ENCODE measurements around the gene SMARCA4. TPM values are rescaled to one million over a fixed set of nuclear protein-coding genes. Genes with fewer than 3 reads are reported as not detected.
A peak's percentile ranks its signal among the peaks of the same experiment; 100 is the strongest.
"Not testable (repeated sequence)": the region's sequence is repeated elsewhere in the genome, so short reads cannot be mapped to it uniquely, and the experiment has no call there.

Gene SMARCA4
- total RNA-seq, 4 donors from 2014 or later: 81.9 to 460 (median 118) TPM

GRCh38 chr19:10991521-10992081 lies 30.8 kb downstream of the SMARCA4 start:
- H3K4me3 ChIP-seq: no peak overlapping the region
- no peaks in the 10 kb centered on the region for H3K27me3 ChIP-seq
- H3K4me1 ChIP-seq: no peaks in the 10 kb centered on the region
- peaks cover 0 to 58% (median 30%) of the 10 kb centered on the region in 4 donors for H3K36me3 ChIP-seq
- no peak overlapping the region for H3K27ac ChIP-seq
- in situ Hi-C loops (cut with MboI; ENCODE audit: low pct_ligation_motif_present in 1 of 4, low pct_unique_long_range_greater_than_20kb in 1 of 4, low sequenced_read_pairs in 3 of 4) (no loop called here), intact Hi-C loops (cut with DNase I; ENCODE audit: low total_unique reads) (no loop called here)
- WGBS, 2 donors (ENCODE audit: low coverage in 1 of 2): 91 to 92% methylated on average over 9 of the region's 9 CpGs
- no peaks in the 10 kb centered on the region for H3K9me3 ChIP-seq
- no peak for TF ChIP-seq EP300 (IDR thresholded peaks at IDR 0.05; ENCODE audit: low read depth)
- no peak for TF ChIP-seq POLR2A (IDR thresholded peaks at IDR 0.05)
- TF ChIP-seq POLR2AphosphoS5 (IDR thresholded peaks at IDR 0.05): no peak
- no peak for TF ChIP-seq CTCF (IDR thresholded peaks at IDR 0.05)
- DNase-seq: no peak

GRCh38 chr19:10992174-10992573 lies 31.3 kb downstream of the SMARCA4 start:
- peaks cover 0 to 58% (median 29%) of the 10 kb centered on the region in 4 donors for H3K36me3 ChIP-seq
- in situ Hi-C loops (cut with MboI; ENCODE audit: low pct_ligation_motif_present in 1 of 4, low pct_unique_long_range_greater_than_20kb in 1 of 4, low sequenced_read_pairs in 3 of 4); H3K27ac ChIP-seq; intact Hi-C loops (cut with DNase I; ENCODE audit: low total_unique reads); H3K9me3 ChIP-seq; H3K27me3 ChIP-seq; DNase-seq; H3K4me1 ChIP-seq; H3K4me3 ChIP-seq: not testable (repeated sequence)
- 88 to 92% methylated on average over 5 to 6 of the region's 6 CpGs for WGBS, 2 donors (ENCODE audit: low coverage in 1 of 2)

GRCh38 chr19:10995926-10996600 lies 35.2 kb downstream of the SMARCA4 start:
- peaks cover 0 to 35% (median 13%) of the 10 kb centered on the region in 4 donors for H3K36me3 ChIP-seq
- in situ Hi-C loops (cut with MboI; ENCODE audit: low pct_ligation_motif_present in 1 of 4, low pct_unique_long_range_greater_than_20kb in 1 of 4, low sequenced_read_pairs in 3 of 4) (no loop called here), intact Hi-C loops (cut with DNase I; ENCODE audit: low total_unique reads) (no loop called here)
- H3K27ac ChIP-seq: no peak overlapping the region
- no peaks in the 10 kb centered on the region for H3K4me1 ChIP-seq
- no peaks in the 10 kb centered on the region for H3K27me3 ChIP-seq
- TF ChIP-seq POLR2AphosphoS5 (IDR thresholded peaks at IDR 0.05): no peak
- no peak for TF ChIP-seq POLR2A (IDR thresholded peaks at IDR 0.05)
- no peak for TF ChIP-seq EP300 (IDR thresholded peaks at IDR 0.05; ENCODE audit: low read depth)
- TF ChIP-seq CTCF (IDR thresholded peaks at IDR 0.05): no peak
- DNase-seq: no peak
- H3K9me3 ChIP-seq: no peaks in the 10 kb centered on the region
- WGBS, 2 donors (ENCODE audit: low coverage in 1 of 2): 70 to 94% methylated on average over 6 to 29 of the region's 29 CpGs
- H3K4me3 ChIP-seq: no peak overlapping the region

- Histone ChIP-seq H3K27me3 (no peaks in the 10 kb centered on the region), H3K36me3 (peaks cover 0 to 37% (median 12%) of the 10 kb centered on the region in 4 donors), H3K4me3 (no peak overlapping the region), H3K27ac (peak overlapping the region in 1 of 4 donors; percentile 8), H3K4me1 (no peaks in the 10 kb centered on the region), H3K9me3 (no peaks in the 10 kb centered on the region)
- no peak for TF ChIP-seq POLR2AphosphoS5 (IDR thresholded peaks at IDR 0.05)
- no peak for TF ChIP-seq POLR2A (IDR thresholded peaks at IDR 0.05)
- TF ChIP-seq EP300 (IDR thresholded peaks at IDR 0.05; ENCODE audit: low read depth): no peak
- no peak for TF ChIP-seq CTCF (IDR thresholded peaks at IDR 0.05)
- 55 to 60% methylated on average over 1 to 6 of the region's 6 CpGs for WGBS, 2 donors (ENCODE audit: low coverage in 1 of 2)
- intact Hi-C loops (cut with DNase I; ENCODE audit: low total_unique reads) (no loop called here), in situ Hi-C loops (cut with MboI; ENCODE audit: low pct_ligation_motif_present in 1 of 4, low pct_unique_long_range_greater_than_20kb in 1 of 4, low sequenced_read_pairs in 3 of 4) (no loop called here)
- DNase-seq: peak; percentile 48
Observed at GRCh38 chr19:10998045-10998533, 37.3 kb downstream of the SMARCA4 start.
